ENCODE data around the gene ELMOD1. TPM values are rescaled to one million over a fixed set of nuclear protein-coding genes. Genes with fewer than 3 reads are reported as not detected.
A peak's percentile ranks its signal among the peaks of the same experiment; 100 is the strongest.

ELMOD1 gene
- 4.3 TPM for total RNA-seq
- polyA plus RNA-seq (ENCODE audit: insufficient read depth in 1 of 8, insufficient read length in 8 of 8, low replicate concordance in 1 of 8): 10 to 100 TPM in 1 of 8 donors, 1 to 10 TPM in 7; 1.9 to 11.4 (median 4.9) TPM
- long read RNA-seq, donor 1: 0 reads
- long read RNA-seq, donor 2: 0 reads
- long read RNA-seq, donor 3, partial matches to known transcripts: 0 of 1 reads
- long read RNA-seq, donor 3, other reads (novel, unspliced or antisense): 0 of 1 reads
- long read RNA-seq, donor 4: 0 reads
- long read RNA-seq, donor 5: 0 reads
- long read RNA-seq, donor 6, partial matches to known transcripts: 5 of 8 reads
- long read RNA-seq, donor 6, other reads (novel, unspliced or antisense): 0 of 8 reads
- long read RNA-seq, donor 7, partial matches to known transcripts: 0 of 2 reads
- long read RNA-seq, donor 7, other reads (novel, unspliced or antisense): 0 of 2 reads
- long read RNA-seq, donor 8, partial matches to known transcripts: 0 of 2 reads
- long read RNA-seq, donor 8, other reads (novel, unspliced or antisense): 0 of 2 reads
- long read RNA-seq, donor 9, partial matches to known transcripts: 0 of 1 reads
- long read RNA-seq, donor 9, other reads (novel, unspliced or antisense): 0 of 1 reads
- long read RNA-seq, donor 10: 0 reads
- long read RNA-seq, donor 11, partial matches to known transcripts: 0 of 2 reads
- long read RNA-seq, donor 11, other reads (novel, unspliced or antisense): 0 of 2 reads

DNA sequence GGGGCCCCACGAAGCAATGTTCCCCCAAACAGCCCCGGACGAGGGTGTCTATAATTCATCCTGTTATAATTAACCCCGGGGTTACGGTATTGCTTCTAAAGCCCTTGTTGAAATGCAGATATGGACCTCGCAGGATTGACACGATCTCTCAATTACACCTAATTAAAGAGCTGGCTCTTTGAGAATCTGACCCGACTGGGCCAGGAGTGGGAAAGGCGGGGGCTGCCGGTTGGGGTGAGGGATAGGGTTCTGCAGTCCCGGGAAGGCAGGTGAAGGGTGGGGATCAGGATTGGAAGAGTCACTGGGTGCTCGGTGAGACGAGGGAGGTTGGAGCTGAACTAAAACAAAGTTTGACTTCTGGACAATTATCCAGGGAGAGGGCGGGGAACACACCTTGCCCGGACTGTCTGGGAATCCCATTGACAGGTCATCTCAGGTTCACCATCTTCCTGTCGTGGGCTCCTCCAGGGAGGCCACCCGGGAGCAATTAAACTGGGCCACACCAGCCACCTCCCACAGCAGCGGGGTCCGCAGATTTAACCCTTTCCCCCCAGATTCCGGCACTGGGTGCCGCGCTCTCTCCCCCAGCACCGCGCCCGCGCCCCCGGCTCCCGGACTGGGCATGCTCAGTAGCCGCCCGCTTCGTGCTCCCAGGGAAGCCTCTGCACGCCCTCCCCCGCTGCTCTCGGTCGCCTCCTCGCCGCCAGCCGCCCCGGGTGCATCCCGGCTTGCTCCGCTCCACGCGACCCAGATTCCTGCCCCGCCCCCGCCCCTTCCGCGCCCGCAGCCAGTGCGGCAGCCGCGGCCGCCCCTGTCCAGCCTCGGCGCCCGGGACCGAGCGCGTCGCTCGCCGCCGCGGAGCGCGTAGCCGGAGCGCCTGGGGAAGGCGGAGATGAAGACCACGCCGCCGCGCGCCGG lies at the start of gene ELMOD1:
Gene ELMOD1 (plus strand): TSS at position 688 of the 918 bp plus-strand sequence. CDS start 27,043 bp downstream, outside the sequence.
- under 1% methylated on average over 66 of the region's 74 CpGs for WGBS (ENCODE audit: insufficient coverage)
- Histone ChIP-seq H3K4me3 (ENCODE audit: low read length) (peak within 1 kb of the TSS; percentile 63), H3K9me3 (replicated peaks; ENCODE audit: control insufficient read depth, low read depth, low read length) (no peaks in the 10 kb centered on the region), H3K4me1 (ENCODE audit: control insufficient read depth, insufficient read depth, low read length) (peaks cover 10% of the 10 kb centered on the region), H3K27me3 (ENCODE audit: control insufficient read depth, insufficient read depth, low read length) (peaks cover 38% of the 10 kb centered on the region), H3K36me3 (ENCODE audit: control insufficient read depth, insufficient read depth, low read length) (no peaks in the 10 kb centered on the region), H3K27ac (ENCODE audit: low read length) (no peak within 1 kb of the TSS)
- DNase-seq: peak; percentile 65

DNA sequence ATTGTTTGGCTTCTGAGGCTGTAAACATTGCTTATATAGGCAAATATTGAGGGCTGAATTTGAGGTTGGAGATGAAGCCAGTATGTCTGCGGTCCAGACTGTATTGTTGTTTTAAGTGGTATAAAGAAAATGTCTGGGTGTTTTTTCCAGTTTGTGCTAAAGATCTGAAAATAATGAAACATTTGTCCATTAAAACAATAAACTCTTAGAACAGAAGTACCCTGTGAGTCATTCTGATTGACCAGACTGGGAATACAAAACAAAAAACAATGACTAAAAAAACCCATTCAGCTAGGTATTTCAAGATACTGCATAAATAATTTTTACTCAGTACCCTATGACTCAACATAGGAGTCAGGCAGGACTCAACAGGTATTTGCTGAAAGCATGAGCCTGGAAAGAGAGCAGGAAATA lies 45.8 kb upstream of the ELMOD1 start:
- H3K27me3 ChIP-seq (ENCODE audit: control insufficient read depth, insufficient read depth, low read length): no peaks in the 10 kb centered on the region
- no peak overlapping the region for H3K27ac ChIP-seq (ENCODE audit: low read length)
- H3K9me3 ChIP-seq (replicated peaks; ENCODE audit: control insufficient read depth, low read depth, low read length): no peaks in the 10 kb centered on the region
- peaks cover 2% of the 10 kb centered on the region for H3K36me3 ChIP-seq (ENCODE audit: control insufficient read depth, insufficient read depth, low read length)
- WGBS (ENCODE audit: insufficient coverage): no CpG with 5 or more reads among the region's 1 CpG
- DNase-seq: no peak
- no peaks in the 10 kb centered on the region for H3K4me1 ChIP-seq (ENCODE audit: control insufficient read depth, insufficient read depth, low read length)
- H3K4me3 ChIP-seq (ENCODE audit: low read length): no peak overlapping the region

DNA sequence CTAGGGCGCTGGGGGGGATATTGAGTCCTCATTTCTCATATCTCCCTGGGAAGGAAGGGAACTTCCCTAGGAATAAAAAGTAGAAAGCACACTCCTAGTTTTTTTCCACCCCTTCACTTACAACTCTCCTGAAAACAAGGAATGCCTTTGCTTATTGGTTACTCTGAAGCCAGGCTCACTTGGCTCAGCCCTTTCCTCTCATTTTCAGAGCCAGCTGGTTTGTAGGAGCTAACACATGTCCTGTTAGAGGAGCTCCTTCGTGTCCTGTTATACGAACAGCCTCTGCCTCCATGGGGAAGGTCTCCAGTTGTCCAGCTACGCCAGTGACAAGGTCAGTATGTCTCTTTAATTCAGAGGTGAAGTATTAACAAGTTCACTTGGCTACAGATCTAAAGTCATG lies 43.0 kb upstream of the ELMOD1 start:
- peaks cover 6% of the 10 kb centered on the region for H3K36me3 ChIP-seq (ENCODE audit: control insufficient read depth, insufficient read depth, low read length)
- H3K4me1 ChIP-seq (ENCODE audit: control insufficient read depth, insufficient read depth, low read length): no peaks in the 10 kb centered on the region
- no peaks in the 10 kb centered on the region for H3K9me3 ChIP-seq (replicated peaks; ENCODE audit: control insufficient read depth, low read depth, low read length)
- peak; percentile 71 for DNase-seq
- no peak overlapping the region for H3K4me3 ChIP-seq (ENCODE audit: low read length)
- H3K27ac ChIP-seq (ENCODE audit: low read length): no peak overlapping the region
- no peaks in the 10 kb centered on the region for H3K27me3 ChIP-seq (ENCODE audit: control insufficient read depth, insufficient read depth, low read length)
- 66% methylated on average over 3 of the region's 4 CpGs for WGBS (ENCODE audit: insufficient coverage)

DNA sequence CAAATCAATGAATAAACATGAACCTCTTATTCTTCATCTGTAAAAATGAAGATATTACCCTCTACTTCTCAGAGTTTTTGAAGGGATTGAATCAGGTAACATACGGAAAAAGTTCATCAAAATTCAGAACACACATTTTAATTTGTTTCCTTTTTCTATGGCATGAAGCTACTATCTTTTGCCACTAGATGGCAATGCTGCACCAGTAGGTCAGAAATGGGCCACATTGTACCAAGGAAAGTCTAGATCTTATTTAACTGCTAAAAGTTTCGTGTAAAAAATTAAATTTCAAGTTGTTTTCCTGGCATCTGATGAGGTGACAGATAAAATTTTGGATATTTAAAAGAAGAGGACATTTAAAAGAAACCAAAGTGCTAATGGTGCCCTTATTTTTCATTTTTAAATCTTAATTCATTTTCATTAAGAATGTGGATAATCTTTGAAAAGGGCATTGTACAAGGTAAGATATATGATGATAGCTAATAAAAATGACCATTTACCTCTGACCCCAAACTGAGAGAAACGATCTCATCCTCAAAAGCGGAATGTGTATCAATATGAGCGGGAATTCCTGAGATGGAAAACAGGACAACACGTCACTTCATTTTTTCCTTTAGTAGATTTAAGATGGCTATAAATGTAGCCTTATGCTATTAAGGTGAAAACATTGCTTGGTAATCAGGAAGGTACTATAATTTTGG lies 41.5 kb upstream of the ELMOD1 start:
- Histone ChIP-seq H3K36me3 (ENCODE audit: control insufficient read depth, insufficient read depth, low read length) (peaks cover 6% of the 10 kb centered on the region), H3K9me3 (replicated peaks; ENCODE audit: control insufficient read depth, low read depth, low read length) (no peaks in the 10 kb centered on the region), H3K27ac (ENCODE audit: low read length) (no peak overlapping the region), H3K4me3 (ENCODE audit: low read length) (no peak overlapping the region), H3K4me1 (ENCODE audit: control insufficient read depth, insufficient read depth, low read length) (no peaks in the 10 kb centered on the region), H3K27me3 (ENCODE audit: control insufficient read depth, insufficient read depth, low read length) (no peaks in the 10 kb centered on the region)
- DNase-seq: peak; percentile 55
- no CpG with 5 or more reads among the region's 6 CpGs for WGBS (ENCODE audit: insufficient coverage)

DNA sequence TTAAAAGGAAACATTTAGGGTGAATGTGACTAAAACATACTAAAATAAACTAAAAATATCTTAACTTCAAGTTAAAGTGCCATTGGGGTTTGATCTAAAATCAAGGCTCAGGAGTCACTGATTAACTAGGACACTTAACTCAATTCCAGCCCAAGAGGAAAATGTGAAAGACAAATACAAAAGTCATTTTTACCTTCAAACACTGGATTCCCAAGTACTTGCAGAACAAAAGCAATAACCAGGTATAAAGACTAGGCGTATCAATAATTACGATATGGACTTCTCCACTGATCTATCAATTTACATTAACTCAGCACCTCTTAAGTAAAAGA lies 41.0 kb upstream of the ELMOD1 start:
- H3K27ac ChIP-seq (ENCODE audit: low read length): no peak overlapping the region
- no peaks in the 10 kb centered on the region for H3K4me1 ChIP-seq (ENCODE audit: control insufficient read depth, insufficient read depth, low read length)
- H3K9me3 ChIP-seq (replicated peaks; ENCODE audit: control insufficient read depth, low read depth, low read length): no peaks in the 10 kb centered on the region
- peaks cover 6% of the 10 kb centered on the region for H3K36me3 ChIP-seq (ENCODE audit: control insufficient read depth, insufficient read depth, low read length)
- no CpG with 5 or more reads among the region's 2 CpGs for WGBS (ENCODE audit: insufficient coverage)
- no peaks in the 10 kb centered on the region for H3K27me3 ChIP-seq (ENCODE audit: control insufficient read depth, insufficient read depth, low read length)
- DNase-seq: no peak
- H3K4me3 ChIP-seq (ENCODE audit: low read length): no peak overlapping the region

DNA sequence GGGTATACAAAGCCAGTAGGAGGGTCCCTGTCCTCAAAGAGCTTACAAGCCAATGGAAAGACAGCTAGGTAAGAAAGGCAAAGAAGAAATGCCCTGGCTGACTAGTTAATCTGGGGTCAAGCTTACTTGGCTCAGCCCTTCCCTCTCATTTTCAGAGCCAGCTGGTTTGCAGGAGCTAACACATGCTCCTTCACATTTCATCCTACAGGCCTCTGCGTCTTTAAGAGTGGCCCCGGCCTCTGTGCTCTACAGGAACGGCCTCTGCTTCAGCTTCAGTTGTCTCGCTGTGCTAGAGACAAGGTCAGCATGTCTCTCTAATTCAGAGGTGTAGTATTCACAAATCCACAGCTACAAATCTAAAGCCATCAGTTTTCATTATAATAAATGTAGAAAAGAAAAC lies 40.6 kb upstream of the ELMOD1 start:
- Histone ChIP-seq H3K36me3 (ENCODE audit: control insufficient read depth, insufficient read depth, low read length) (peaks cover 6% of the 10 kb centered on the region), H3K27me3 (ENCODE audit: control insufficient read depth, insufficient read depth, low read length) (no peaks in the 10 kb centered on the region), H3K4me3 (ENCODE audit: low read length) (no peak overlapping the region), H3K4me1 (ENCODE audit: control insufficient read depth, insufficient read depth, low read length) (no peaks in the 10 kb centered on the region), H3K9me3 (replicated peaks; ENCODE audit: control insufficient read depth, low read depth, low read length) (no peaks in the 10 kb centered on the region), H3K27ac (ENCODE audit: low read length) (no peak overlapping the region)
- no peak for DNase-seq
- WGBS (ENCODE audit: insufficient coverage): no CpG with 5 or more reads among the region's 4 CpGs

DNA sequence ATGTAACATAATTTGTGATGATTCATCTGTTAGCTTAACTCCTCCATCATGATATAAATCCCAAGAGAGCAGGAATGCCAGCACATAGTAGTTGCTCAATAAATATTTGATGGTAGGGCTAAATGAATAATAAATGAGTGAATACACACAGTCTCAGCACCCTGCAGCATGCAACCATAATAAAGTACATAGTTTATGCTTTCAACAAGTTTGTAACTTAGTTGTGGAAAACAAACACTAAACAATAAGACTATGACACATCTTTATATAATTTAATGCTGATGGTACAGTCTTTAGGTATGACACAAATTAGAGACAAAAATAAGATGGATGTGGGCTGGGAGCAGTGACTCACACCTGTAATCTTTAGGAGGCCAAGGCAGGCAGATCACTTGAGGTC lies 29.3 kb upstream of the ELMOD1 start:
- DNase-seq: no peak
- no peaks in the 10 kb centered on the region for H3K9me3 ChIP-seq (replicated peaks; ENCODE audit: control insufficient read depth, low read depth, low read length)
- H3K4me1 ChIP-seq (ENCODE audit: control insufficient read depth, insufficient read depth, low read length): peaks cover 4% of the 10 kb centered on the region
- H3K4me3 ChIP-seq (ENCODE audit: low read length): no peak overlapping the region
- no peak overlapping the region for H3K27ac ChIP-seq (ENCODE audit: low read length)
- H3K27me3 ChIP-seq (ENCODE audit: control insufficient read depth, insufficient read depth, low read length): no peaks in the 10 kb centered on the region
- H3K36me3 ChIP-seq (ENCODE audit: control insufficient read depth, insufficient read depth, low read length): no peaks in the 10 kb centered on the region

DNA sequence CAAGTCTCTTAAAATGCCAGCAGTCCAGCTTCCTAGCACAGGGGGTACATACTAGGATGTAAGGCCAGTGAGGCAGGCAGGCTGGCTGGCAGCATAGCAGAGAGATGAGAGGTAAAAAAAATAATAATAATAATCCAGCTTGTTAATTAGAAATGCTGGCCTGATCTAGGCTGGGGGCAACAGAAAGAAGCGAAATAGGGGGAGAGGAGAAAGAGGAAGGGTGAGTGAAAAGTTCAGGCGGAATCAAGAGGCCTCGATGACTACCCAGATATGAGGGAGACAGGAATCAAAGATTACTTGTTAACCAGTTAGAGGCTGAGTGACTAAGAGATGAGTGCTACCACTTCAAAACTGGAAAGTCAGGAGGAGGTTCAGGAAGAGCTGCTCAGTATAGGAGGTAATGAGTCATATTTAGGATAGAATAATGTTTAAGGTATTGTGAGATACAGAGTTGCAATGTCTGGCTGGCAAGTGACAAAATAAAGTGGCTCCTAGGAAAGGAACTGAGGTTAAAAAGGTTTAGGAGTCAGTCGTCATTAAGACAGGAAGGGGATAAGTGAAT lies 28.2 kb upstream of the ELMOD1 start:
- H3K36me3 ChIP-seq (ENCODE audit: control insufficient read depth, insufficient read depth, low read length): no peaks in the 10 kb centered on the region
- H3K4me3 ChIP-seq (ENCODE audit: low read length): no peak overlapping the region
- H3K27ac ChIP-seq (ENCODE audit: low read length): no peak overlapping the region
- no peak for DNase-seq
- no peaks in the 10 kb centered on the region for H3K27me3 ChIP-seq (ENCODE audit: control insufficient read depth, insufficient read depth, low read length)
- H3K9me3 ChIP-seq (replicated peaks; ENCODE audit: control insufficient read depth, low read depth, low read length): no peaks in the 10 kb centered on the region
- peaks cover 4% of the 10 kb centered on the region for H3K4me1 ChIP-seq (ENCODE audit: control insufficient read depth, insufficient read depth, low read length)
- WGBS (ENCODE audit: insufficient coverage): 49% methylated on average over 3 of the region's 4 CpGs

DNA sequence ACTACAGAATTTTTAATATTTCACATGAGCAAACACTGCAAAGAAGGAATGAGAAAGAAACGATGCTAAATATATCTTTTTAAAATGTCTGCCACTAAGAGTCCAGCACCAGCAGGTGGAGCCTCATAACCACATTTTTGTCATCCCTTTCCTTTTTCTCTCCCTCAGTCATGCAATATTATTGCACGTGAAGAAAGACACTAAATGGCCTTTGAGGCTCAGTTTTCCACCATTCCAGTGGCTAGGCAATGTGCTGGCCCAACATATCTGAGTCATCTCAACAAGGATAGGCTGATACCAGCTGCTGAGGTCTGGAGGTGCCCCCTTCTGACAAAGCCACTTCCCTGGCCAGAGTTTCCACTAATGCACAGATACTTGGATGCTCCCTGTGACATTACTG lies 27.2 kb upstream of the ELMOD1 start:
- Histone ChIP-seq H3K27ac (ENCODE audit: low read length) (no peak overlapping the region), H3K27me3 (ENCODE audit: control insufficient read depth, insufficient read depth, low read length) (no peaks in the 10 kb centered on the region), H3K9me3 (replicated peaks; ENCODE audit: control insufficient read depth, low read depth, low read length) (no peaks in the 10 kb centered on the region), H3K36me3 (ENCODE audit: control insufficient read depth, insufficient read depth, low read length) (no peaks in the 10 kb centered on the region), H3K4me3 (ENCODE audit: low read length) (no peak overlapping the region), H3K4me1 (ENCODE audit: control insufficient read depth, insufficient read depth, low read length) (peaks cover 4% of the 10 kb centered on the region)
- 0% methylated on average over 1 of the region's 2 CpGs for WGBS (ENCODE audit: insufficient coverage)
- DNase-seq: peak; percentile 72
